ENCODE measurements around the gene CERS6.
"Not testable (repeated sequence)": the region's sequence is repeated elsewhere in the genome, so short reads cannot be mapped to it uniquely, and the experiment has no call there.

CERS6 gene

DNA sequence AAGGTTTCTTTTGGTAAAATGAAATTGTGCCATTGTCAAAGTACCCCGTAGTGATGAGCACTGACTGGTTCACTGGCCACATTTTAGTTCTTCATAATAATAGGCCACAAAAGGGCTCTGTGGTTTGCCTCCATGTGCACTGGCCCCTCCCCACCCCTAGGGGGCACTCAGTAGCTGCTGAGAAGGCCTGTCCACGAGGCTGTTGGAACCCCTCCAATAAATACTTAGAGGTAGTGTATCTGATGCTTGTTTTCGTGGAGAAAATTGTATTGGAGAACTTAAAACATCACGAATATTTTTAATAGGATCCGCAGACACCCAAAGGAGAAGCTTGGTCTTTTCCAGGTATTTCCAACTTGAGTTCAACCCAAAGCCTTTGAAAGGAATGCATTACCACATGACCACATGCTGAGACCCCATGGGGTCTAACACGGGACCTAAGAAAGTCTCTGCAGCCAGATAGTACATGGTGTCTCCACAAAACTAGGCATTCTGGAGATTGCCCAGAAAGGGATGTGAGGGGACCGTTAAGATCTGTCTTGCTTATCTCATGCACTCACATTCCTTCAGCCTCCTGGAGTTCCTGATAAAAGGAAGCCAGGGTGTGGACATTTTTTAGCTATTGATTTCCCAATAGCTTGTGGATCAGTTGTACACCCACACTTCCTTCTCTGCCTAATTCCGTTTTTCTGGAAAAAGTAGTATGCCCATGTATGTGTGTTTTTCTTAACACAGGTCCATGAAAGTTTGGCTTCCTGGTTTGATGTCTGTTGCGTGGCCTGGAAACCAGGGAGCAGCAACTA lies 317.8 kb downstream of the CERS6 start:
- DNase-seq (ENCODE audit: low spot score) = peak; percentile 16

DNA sequence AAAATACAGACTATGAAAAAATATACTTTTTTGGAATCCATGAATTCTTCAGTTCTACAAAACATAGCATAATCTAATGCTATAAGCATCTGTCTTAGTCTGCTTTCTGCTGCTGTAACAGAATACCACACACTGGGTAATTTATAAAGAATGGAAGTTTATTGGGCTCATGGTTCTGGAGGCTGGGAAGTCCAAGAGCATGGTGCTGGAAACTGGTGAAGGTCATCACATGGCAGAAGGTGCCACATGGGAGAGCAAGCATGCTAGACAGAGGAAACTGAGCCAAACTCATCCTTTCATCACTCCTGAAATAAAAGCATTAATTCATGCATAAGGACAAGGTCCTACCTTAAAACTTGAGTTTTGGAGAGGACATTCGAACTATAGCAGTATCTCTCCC lies 319.8 kb downstream of the CERS6 start:
- DNase-seq (ENCODE audit: low spot score) = no peak

DNA sequence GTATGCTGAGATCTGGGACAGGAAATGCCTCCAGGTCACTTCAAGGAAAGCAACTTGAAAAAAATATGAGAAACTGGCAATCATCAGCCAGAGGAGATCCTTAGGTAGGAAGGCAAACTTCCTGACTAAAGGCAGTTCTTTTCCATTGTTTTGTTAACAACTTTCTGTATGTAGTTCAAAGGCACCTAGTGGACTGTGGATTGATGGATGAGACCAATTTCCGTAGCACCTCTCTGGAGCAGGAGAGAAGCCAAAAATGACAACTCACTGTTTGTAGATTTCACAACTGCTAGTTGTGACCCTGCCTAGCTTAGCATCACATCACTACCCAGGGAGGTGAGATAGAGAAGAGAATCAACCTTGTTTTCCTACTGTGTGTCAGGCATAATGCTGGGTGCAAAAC lies 324.6 kb downstream of the CERS6 start:
- no peak for DNase-seq (ENCODE audit: low spot score)

DNA sequence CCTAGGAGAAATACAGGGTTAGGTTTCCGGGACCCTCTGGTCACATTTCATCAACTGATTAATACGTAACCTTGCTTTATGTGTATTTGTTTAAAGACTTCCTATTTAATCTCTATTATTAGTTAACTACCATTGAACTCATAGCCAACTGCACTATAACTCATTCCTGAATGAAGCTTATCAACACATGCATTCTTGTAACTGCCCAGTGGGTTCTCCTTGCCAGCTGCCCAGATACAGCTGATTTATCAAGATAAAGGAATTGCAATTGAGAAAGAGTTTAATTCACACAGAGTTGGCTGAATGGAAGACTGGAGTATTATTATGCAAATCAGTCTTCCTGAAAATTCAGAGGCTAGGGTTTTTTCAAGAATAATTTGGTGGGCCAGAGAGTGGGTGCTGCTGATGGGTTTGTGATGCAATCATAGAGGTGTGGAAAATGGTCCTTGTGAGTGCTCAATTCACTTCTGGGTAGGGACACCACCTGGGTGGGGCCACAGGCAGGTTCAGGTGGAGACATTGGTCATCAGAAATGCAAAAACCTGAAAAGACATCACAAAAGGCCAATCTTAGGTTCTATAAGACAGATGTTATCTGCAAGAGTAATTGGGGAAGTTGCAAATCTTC lies 325.2 kb downstream of the CERS6 start:
- DNase-seq (ENCODE audit: low spot score) = no peak

DNA sequence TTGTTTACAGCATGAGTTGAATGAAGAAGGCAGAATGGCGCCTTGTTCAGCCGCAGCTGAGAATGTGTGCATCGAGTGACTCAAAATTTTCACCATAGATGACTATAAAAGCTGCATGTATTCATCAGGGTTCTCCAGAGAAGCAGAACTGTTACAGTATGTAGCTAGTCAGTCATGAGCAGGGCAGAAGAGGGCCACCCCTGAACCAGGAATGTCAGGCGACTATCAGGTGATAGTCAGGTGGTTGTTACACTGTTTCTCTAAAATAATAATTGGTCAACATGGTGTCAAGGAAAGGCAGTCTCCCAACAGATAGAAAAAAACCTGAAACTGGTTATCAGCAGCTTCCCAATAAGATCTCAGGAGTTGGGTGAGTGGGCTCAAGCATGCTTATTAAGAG lies 326.2 kb downstream of the CERS6 start:
- no peak for DNase-seq (ENCODE audit: low spot score)

DNA sequence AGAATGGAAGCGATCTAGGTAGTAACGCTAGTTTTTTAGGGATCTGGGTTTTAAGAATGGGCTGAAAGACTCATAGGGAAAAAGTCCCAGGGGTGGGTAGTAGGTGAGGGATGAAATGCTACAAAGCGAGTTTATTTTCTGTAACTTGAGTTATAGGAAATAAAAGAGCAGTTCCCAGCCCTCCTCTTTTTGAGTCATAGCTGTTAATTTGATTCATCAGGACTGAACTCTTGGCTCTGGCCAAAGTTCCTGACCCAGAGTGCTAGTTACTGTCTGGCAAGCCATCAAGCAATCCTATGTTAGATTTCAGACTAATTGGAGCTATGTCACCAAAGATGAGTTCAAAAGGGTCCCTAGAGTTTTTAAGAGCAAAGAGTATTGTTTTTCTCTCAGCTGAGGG lies 328.9 kb downstream of the CERS6 start:
- DNase-seq (ENCODE audit: low spot score) = no peak

DNA sequence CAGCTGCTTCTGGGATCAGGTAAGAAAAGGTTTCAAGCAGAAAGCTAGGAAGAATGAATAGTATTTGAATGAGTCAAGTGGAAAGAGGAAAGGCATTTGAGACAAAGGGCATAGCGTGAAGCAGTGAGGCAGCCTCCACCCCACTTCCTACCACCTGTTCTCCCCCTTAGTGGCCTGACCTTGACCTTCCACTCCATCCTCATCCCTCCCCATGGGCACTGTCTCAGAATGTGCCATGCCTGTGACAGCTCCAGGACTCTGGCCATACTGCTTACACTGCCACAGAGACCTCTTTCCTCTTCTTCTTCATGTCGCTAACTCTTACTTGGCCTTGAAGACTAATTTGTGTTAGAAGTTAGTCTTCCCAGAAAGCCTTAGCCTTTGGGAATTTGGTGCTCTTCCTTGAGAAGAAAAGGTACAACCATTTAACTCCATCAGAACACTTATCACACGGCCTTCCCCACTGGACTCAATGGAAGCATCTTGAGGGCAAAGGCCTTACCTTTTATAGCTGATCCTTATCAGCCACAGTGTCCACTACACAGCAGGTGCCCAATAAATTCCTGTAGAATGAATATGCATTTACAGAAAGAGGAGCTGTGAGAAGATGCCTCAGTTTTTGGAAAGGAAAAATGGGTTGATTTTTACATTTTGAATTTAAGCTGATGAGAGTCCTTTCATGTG lies 331.2 kb downstream of the CERS6 start:
- no peak for DNase-seq (ENCODE audit: low spot score)

DNA sequence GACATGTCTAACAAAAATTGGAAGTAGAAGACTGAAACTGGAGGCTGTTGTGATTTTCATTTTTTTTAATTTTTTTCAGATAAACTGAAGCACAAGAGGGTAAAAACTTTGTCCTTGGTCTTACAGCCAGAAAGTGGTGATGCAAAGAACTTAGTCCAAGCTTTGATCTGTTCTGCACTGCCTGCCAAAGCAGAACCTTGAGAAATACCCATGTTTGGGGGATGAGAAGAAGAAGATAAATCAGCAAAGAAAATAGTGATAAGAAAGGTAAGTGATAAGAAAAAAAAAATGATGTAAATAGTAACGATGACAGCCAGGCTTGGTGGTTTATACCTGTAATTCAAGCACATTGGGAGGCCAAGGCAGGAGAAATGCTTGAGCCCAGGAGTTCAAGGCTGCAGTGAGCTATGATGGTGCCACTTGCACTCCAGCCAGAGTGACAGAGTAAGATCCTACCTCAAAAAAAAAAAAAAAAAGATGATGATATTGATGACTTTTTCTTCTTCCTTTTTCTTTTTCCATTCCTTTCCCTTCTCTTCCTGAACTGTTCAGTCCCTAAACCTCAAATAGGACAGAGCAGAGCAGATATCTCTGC lies 331.8 kb downstream of the CERS6 start:
- DNase-seq (ENCODE audit: low spot score) = no peak

DNA sequence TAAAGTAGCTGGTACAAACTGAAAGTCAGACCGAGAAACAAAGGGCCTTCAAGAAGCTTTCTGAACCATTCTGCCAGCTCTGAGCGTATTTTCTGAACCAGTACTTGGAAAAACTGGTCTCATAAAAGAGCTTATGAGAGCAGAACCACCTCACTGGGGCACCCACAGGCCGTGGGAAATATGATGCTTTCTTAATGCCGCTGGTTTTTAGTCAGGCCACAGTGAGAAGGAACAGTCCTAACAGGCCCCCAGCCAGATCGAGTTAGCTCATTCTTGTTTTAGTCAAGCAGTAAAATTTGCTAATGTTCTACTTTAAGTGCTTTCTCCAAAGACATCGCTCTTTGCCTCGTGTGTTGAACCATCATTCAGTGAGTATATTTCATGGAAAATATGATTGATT lies 333.7 kb downstream of the CERS6 start:
- no peak for DNase-seq (ENCODE audit: low spot score)

DNA sequence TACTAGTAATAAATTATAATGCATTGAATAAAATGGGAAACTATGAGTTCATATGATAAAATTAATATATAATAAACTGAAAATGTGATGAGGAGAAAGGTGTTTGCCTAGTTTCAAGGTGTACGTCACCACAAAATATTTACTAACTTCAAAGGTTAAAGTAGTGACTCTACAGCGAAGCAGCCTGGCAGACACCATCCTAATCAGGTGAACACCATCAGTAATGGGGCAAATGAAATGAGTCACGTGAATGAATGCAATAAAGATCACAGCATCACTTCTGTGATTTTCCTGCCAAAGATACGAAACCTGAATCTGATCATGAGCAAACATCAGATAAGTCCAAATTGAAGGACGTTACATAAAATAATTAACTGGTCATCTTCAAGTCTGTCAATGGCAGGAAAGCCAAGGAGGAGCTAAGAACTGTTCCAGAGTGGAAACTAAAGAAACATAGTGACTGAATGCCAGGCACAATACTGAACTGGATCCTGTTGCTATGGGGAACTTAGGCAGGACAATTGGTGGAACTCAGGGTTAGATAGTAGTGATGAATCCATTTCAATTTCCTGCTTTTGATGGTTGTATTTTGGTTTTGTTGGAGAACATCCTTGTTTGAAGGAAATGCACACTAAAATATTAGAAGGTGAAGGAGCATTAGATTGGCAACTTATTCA lies 334.3 kb downstream of the CERS6 start:
- no peak for DNase-seq (ENCODE audit: low spot score)

DNA sequence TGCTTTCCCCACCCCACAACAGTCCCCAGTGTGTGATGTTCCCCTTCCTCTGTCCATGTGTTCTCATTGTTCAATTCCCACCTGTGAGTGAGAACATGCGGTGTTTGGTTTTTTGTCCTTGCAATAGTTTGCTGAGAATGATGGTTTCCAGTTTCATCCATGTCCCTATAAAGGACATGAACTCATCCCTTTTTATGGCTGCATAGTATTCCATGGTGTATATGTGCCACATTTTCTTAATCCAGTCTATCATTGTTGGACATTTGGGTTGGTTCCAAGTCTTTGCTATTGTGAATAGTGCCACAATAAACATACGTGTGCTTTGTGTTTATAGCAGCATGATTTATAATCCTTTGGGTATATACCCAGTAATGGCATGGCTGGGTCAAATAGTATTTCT lies 335.1 kb downstream of the CERS6 start:
- not testable (repeated sequence) for DNase-seq (ENCODE audit: low spot score)

DNA sequence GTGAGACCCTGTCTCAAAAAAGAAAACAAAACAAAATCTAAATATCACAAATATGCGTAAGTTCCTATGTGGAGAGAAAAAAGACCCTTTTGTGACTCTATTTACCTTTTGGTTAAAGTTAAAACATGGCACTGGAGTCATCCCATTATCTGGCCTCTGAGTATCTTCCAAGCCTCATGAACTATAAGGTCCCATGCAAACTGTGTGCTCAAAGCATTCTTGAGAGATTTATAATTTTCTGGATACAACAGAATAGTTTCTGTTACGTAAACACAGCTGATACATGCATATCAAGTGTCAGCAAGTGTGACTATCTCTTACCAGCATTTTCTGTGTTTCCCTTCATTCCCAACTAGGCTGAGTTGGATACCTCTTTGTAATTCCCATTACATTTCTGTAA lies 337.5 kb downstream of the CERS6 start:
- no peak for DNase-seq (ENCODE audit: low spot score)

DNA sequence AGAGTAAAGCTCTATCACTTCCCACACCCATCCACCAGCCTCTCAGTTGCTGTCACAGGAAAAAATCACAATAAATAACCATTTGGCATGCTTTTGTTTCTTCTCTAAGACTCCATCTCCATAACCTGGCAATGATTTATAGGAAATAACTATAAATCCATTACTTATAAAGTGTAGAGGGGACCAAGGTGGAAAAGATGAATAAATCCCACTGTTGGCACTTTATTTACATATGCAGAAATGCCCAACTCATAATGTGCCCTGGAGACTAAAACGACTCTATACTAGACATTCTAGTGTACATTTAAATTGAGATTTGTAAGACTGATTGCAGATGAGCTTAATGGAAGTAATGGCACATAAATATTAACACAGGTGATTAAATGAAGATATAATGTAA lies 338.9 kb downstream of the CERS6 start:
- DNase-seq (ENCODE audit: low spot score) = no peak

DNA sequence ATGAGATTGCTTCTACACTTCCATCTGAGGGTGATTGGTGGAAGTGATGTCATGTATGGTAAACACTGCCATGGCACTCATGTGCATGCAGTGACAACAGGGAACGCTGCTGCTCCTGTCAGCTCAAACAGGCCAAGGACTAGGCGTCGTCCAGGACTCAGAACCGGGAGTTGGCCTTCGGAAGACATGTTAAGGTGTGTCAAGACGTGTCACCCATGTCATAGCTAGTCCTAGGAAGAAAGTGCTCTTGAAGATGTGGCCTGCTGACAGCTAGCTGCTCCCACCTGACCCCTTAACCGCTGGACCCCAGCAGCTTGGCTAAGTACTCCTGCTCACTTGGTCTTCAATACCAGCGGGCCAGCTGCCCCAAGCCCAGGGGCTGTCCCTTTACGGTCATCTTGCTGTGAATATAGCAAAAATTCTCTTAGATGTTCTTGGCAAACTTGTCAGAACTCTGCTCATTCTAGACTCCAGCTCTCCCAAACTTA lies 340.1 kb downstream of the CERS6 start:
- no peak for DNase-seq (ENCODE audit: low spot score)

DNA sequence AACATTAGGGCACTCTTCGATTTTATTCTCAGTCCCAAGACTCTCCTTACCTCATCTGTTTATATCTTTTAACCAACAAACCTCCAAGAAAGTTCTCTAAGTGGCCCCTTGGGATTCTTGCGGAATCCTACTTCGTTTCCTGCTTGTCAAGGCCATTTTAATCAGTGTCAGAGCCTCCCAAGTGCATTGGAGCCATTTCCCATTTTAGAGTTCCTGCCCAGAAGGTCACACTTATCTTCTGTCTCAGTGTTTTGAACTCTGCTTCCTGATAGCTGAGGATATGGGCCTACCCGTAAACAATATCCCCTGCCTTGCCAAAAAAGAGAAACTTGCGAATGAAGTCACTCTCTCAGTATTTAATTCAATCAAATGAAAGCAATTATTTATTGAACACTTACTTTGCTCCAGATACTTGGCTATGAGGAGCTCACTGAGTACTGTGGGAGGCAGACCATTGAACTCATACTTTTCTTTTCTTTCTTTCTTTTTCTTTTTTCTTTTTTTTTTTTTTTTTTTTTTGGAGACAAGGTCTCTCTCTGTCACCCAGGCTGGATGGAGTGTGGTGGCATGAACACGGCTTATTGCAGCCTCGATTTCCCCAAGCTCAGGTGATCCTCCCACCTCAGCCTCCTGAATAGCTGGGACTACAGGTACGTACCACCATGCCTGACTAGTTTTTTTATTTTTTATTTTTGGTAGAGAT lies 340.7 kb downstream of the CERS6 start:
- DNase-seq (ENCODE audit: low spot score) = no peak

DNA sequence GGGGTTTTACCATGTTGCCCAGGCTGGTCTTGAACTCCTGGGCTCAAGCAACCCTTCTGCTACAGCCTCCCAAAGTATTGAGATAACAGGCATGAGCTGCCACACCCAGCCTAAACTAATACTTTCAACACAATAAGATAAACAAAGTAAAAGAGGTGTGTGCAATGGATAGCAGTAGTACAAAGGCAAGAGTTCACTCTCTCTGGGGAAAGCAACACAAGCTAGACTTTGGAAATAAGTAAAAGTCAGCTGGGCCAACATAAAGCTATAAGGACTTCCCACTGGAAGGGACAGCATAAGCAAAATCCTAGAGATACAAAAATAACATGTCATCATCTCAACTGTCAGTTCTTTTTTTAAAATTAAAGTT lies 341.2 kb downstream of the CERS6 start:
- DNase-seq (ENCODE audit: low spot score) = no peak

DNA sequence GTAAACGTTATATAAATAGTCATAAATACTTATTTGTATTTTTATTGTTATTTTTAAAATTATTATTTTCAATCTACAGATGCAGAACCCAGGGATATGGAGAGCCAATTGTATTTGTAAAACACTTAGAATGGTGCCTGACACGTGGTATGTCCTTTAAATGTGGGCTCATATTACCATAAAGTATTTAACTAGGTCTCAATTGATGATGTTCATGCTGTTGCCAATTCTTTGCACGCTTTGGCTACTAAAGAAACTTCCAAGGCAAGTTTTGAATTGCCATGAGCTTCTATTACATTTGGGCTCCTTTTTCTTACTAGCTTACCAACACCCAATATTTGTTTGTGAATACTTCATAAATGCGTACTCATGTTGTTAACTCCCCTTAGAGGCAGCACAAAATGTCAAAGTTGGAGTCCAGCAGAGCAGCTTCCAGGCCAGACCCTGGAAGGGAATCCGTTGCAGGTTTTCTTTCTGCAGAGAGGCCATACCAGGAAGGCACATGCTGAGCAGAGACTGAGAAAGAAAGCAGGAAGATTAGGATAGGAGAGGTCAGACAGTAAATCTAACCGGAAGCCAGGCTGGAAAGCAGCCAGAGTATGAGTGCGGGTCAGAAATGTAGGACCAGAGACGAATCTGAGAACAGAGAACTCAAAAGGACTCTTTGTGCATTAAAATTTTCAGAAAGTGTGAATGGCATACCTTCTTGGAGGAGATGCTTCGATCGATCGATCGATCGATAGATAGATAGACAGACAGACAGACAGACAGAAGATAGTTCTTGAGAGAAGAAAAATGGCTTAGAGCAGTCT lies 342.2 kb downstream of the CERS6 start:
- DNase-seq (ENCODE audit: low spot score) = no peak

DNA sequence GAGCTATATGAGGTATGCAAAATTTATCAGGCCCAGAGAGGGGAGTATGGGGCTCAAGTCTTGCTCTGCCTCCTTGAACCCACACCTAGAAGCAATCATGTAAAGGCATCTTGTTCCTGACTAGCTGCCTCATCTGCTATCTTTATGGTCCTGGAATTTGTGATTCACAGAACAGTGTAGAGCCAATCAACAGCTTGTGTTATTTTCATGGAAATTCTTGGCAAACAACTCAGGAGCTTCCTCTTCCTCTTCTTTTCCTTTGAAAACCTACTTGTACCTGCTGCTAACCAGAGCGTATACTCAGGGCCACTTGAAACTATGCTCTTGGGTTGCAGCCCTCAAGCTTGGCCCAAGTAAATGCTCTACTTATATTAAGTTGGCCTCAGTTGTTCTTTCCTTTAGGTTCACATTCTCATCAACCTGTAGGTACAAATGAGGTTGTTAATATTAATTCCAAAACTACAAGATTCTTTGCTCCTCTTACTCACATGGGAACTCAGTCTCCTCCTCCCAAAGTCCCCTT lies 342.9 kb downstream of the CERS6 start:
- no peak for DNase-seq (ENCODE audit: low spot score)

DNA sequence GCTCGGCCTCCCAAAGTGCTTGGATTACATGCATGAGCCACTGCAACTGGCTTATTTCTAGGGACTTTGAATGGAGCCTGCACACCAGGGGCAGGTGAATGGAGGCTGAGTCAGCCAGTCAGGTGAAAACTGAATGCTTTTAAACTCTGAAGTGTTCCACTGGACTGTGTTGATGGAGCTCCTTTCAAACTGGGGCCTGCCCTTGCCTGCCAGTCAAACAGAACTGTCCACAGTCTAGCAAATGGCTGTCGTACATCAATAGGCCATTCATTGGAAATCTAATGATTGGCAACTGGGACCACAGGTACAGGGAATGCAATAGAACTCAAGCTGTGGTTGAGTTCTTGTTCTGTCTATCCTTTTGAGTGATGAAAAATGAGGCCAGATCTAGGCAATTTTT lies 345.4 kb downstream of the CERS6 start:
- no peak for DNase-seq (ENCODE audit: low spot score)
